ENCODE results near the gene MED9.

MED9 gene

DNA sequence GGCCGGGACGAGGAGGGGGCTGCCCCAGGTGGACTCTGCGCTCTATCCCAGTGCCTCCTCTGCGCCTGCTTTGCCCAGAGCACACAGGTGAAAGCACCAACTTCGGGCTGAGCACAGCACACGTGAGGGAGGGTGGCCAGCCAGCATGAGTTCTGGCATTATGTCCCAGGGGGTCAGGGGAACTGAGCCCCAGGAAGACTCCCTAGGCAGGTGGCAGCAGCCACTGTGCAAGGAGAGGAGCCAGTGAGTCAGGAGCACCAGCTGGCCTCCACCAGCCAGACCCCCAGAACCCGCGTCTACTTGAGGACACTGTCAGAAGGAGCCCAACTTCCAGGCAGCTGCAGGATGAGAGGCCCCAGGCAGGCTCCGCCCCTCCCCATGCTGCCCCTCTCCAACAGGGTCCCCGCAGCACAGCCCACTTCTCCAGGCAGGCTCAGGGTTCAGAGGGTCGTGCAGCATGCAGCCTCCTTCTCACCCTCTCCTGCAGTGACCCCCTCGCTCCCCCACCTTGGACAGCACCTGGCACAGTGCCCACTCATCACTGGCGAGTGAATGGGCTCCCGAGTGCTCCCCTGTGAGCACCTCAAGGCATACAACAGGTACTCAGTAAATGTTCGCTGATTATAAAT, 63.6 kb downstream of the MED9 start:
- DNase-seq = no peak

DNA sequence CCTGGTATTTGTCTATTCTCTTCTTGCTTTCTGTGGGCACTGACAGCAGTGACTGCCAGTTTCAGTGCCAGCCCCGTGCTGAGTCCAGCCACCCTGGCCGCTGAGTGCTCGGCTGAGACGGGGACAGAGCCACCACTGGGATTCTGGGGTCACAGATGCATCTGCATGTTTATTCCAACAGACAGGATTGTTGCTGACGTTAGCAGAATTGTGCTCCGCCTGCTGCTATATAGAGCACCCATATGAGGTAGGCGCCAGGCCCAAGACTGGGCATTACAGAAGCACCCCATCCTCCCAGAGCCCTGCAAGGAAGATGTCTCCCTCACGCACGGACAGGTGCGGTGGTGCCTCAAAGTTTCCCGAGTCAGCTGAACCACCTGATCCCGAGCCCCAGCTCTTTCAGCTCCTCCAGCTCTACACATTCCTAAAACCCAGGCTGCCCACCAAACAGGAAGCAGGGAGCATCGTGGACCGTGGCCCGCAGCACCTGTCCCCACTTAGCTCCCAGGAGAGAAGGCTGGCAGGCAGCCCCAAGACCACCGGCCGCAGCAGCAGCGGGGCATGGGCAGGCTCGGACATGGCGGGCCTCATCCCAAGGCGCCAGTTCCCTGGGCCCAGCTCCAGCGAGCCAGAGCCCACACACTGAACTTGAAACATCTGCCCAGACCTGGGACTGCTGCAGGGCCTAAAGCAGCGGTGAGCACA, 64.3 kb downstream of the MED9 start:
- DNase-seq = no peak

DNA sequence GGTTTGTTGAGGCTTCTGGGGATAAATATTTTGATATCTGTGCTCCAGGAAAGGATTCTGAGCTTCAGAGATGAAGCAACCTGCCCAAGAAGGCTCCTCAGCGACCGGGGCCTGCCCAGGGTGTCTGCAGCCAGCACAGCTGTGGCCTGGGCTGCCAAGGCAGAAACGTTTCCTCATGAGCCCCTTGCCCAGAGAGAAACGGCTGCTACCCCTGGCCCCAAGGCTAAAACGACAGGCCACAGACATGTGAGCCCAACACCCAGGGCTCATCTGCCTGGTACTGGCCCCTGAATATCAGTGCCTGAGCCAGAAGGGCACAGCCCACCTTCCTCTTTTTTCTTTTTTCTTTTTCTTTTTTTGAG, 64.8 kb downstream of the MED9 start:
- DNase-seq = no peak
